Lower leg skin (tissue), 4 donors: Measurements from ENCODE around the gene JAM3. TPM values are rescaled to one million over a fixed set of nuclear protein-coding genes. Genes with fewer than 3 reads are reported as not detected.

ENCODE experiments used
- DNase-seq, 2 donors: peaks; one replicate each; pipeline ENCODE4 v3.0.0-alpha.2; 2019; ENCODE audit warnings: low spot score in 2 of 2
- H3K4me3 ChIP-seq: fragments of 200-600 bp; sonication (generic); 2 replicates; pipeline ENCODE4 v1.5.1; 2017; ENCODE audit warnings: mild to moderate bottlenecking, low read depth; ENCODE audit not compliant: poor library complexity, severe bottlenecking
- POLR2A ChIP-seq, 2 donors: fragments of 450-650 bp; IDR thresholded peaks; one replicate each; pipeline ENCODE4 v1.6.1; 2016 to 2017; ENCODE audit warnings: antibody characterized with exemption in 2 of 2, mild to moderate bottlenecking in 1 of 2, moderate library complexity in 1 of 2
- WGBS, 2 donors: methylation state at CpG; one replicate each; pipeline ENCODE4 v1.1.5; 2018; 5-methylcytosine and 5-hydroxymethylcytosine counted together
- intact Hi-C: fragments of 100-400 bp; cut with DNase I; formaldehyde crosslinking; loops from one replicate; pipeline ENCODE4 v1.15.0; 2023; ENCODE audit warnings: low total_unique reads
- total RNA-seq, 4 donors: library from RNA; depleted of rRNA; stranded (reverse); fragments of >200 nt; gene quantifications; one replicate each; pipeline ENCODE4 v1.1.0, GENCODE V29; 2016
- TF ChIP-seq, protein P1 (sequence below), 3 donors: fragments of 450-650 bp; IDR thresholded peaks; one replicate each; pipeline ENCODE4 v1.5.1; 2016; ENCODE audit warnings: antibody characterized with exemption in 3 of 3, mild to moderate bottlenecking in 3 of 3, moderate library complexity in 2 of 3

Gene JAM3
- total RNA-seq, 4 donors from 2014 or later, result 12.8 to 22.4 (median 15.1) TPM

DNA sequence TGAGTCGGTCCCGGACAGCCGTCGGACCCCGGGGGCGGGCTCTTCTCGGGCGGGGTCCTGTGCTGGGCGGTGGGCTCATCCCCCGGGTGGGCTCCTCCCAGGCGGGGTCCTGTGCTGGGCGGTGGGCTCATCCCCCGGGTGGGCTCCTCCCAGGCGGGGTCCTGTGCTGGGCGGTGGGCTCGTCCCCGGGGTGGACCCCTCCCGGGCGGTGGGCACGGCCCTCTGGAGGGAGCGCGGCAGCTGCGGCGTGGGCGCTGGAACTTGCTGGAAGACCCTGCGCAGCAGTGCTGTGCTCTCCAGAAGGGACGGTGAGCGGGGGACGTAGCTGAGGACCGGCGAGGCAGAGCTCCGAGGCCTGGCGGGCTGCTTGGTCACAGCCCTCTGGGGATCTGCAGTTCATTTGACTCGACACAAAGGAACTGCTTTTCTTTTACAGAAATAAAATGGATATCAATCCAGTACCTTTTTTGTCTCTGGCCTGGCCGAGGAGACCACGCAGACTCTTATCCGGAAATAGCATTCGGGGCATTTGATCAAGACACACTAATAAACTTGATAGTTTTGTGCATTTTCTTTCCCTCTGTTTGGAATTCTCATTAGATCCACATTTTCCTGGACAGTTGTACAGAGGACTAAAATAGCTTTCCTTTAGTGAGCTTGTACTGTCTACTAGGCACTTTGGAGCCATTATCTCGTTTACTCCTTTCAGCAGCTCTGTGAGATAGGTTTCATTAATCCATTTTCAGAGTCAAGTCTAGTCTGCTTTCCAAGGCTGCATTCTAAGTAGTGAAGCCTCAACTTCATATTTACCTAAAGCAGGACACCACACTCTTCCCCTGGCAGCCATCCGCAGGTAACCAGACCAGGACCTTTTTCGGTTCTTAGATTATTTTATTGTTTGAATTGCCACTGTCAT lies 812 bp downstream of the JAM3 start:
- TF ChIP-seq POLR2A (IDR thresholded peaks at IDR 0.05), result no peak
- TF ChIP-seq, protein P1, sequence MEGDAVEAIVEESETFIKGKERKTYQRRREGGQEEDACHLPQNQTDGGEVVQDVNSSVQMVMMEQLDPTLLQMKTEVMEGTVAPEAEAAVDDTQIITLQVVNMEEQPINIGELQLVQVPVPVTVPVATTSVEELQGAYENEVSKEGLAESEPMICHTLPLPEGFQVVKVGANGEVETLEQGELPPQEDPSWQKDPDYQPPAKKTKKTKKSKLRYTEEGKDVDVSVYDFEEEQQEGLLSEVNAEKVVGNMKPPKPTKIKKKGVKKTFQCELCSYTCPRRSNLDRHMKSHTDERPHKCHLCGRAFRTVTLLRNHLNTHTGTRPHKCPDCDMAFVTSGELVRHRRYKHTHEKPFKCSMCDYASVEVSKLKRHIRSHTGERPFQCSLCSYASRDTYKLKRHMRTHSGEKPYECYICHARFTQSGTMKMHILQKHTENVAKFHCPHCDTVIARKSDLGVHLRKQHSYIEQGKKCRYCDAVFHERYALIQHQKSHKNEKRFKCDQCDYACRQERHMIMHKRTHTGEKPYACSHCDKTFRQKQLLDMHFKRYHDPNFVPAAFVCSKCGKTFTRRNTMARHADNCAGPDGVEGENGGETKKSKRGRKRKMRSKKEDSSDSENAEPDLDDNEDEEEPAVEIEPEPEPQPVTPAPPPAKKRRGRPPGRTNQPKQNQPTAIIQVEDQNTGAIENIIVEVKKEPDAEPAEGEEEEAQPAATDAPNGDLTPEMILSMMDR (IDR thresholded peaks at IDR 0.05), result no peak
- H3K4me3 ChIP-seq, result peak overlapping the region; percentile 58
- intact Hi-C loops, result no loop called here
- DNase-seq, result no peak
- WGBS, 2 donors, result 18 to 41% methylated on average over 14 to 28 of the region's 41 CpGs

DNA sequence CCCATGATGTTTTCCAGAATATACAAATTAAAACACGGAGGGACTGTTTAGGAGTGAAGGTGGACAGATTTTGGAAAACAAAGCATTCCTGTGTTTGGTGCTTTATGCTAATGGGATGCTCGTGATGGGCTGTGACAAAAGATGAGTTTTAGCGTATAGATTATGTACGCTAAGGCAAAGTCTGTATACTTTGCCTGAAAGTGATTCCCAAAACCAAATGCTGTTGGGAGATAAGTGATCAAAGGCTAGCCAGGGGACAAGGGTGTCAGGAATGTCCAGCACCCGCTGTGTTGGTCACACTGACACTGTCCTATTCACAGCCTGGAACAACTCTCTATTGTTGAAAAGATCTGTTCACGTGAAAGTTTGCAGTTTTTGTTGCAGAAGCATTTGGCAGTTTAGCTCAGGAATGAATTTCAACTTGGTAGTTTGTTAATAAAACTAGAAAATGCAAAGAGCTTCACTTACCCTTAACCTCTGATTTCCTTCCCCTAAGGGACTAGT lies 1.5 kb downstream of the JAM3 start:
- WGBS, 2 donors, result 74 to 77% methylated on average over 6 of the region's 6 CpGs
- H3K4me3 ChIP-seq, result no peak overlapping the region
- intact Hi-C loops, result no loop called here
- DNase-seq, result no peak
- TF ChIP-seq, protein P1 (IDR thresholded peaks at IDR 0.05), result no peak
- TF ChIP-seq POLR2A (IDR thresholded peaks at IDR 0.05), result no peak

DNA sequence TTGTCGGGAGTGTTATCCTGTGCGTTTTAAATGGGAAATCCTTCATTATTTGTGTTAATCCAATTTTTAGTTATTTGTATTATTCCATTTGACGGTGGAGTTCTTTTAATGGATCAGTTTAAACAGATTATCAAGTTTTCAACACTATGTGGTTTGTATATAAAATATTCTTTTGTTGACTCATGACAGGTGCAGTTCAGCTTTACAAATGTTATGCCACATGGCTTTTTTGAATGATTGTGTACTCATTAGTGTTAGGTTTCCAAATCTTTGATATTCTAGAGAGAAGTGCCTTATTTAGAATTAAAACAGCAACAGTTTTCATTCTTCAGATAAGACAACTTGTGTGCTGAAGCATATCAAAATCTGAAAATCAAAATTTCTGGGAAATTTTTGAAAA lies 2.4 kb downstream of the JAM3 start:
- TF ChIP-seq, protein P1 (IDR thresholded peaks at IDR 0.05), result no peak
- no peak for TF ChIP-seq POLR2A (IDR thresholded peaks at IDR 0.05)
- intact Hi-C loops, result no loop called here
- WGBS, 2 donors, result 78 to 87% methylated on average over 3 of the region's 3 CpGs
- no peak for DNase-seq
- H3K4me3 ChIP-seq, result no peak overlapping the region

DNA sequence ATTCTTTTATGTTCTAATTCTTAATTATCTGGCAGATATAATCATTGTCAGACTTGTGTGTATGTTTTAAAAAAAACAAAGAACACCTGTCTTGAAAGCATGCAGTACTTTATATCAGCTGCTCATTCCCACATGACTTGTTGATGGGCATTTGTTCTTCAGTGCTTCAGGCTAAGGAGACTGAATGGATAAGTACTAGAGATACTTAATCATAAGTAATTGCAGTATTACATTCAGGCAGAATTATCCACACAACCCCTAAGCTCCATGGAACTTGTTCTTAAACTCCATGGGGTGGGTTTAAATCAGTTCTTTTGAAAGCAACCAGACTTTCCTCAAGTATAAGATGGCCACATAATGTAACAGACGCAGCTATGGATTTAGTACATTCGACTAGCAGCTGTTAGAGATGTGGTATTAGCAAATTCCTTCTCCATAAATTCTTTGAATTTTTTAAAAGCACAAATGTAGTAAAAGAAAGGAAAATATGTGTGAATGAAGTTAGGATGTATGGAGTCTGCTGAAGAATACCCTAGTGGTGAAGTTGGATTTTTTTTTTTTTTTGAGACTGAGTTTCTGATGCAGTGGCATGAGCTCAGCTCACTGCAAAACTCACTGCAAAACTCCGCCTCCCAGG lies 3.0 kb downstream of the JAM3 start:
- DNase-seq, result no peak
- TF ChIP-seq POLR2A (IDR thresholded peaks at IDR 0.05), result no peak
- TF ChIP-seq, protein P1 (IDR thresholded peaks at IDR 0.05), result no peak
- intact Hi-C loops, result no loop called here
- 86 to 91% methylated on average over 3 of the region's 3 CpGs for WGBS, 2 donors
- H3K4me3 ChIP-seq, result no peak overlapping the region

DNA sequence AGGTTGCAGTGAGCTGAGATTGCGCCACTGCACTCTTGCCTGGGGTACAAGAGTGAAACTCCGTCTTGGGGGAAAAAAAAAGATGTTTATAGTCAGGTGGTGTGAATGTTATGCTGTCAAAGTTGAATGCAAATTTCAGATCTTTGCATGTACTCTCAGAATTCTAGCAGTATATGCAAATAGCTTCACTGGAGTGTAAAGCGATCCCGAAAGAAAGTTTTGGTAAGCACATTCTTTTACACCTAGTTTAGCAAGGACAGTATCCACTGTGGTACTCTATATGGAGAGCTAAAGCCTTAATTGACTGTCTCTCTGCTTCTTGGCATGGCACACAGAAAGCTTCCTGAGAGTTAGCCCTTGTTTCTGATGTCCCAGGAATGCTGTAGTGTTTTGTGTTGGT lies 4.0 kb downstream of the JAM3 start:
- no peak for TF ChIP-seq POLR2A (IDR thresholded peaks at IDR 0.05)
- TF ChIP-seq, protein P1 (IDR thresholded peaks at IDR 0.05), result no peak
- WGBS, 2 donors, result 54 to 69% methylated on average over 4 of the region's 4 CpGs
- DNase-seq, result no peak
- intact Hi-C loops, result no loop called here
- no peak overlapping the region for H3K4me3 ChIP-seq
